Prostate gland (tissue), 2 donors: ENCODE data around the gene LIN37.

ENCODE experiments used
- CTCF ChIP-seq, 4 experiments: fragments of 200-600 bp in 2 of 4; fragments of 450-650 bp in 2 of 4; sonication (generic) in 2 of 4; IDR thresholded peaks; 1 replicate in 3 of 4; 2 replicates in 1 of 4; pipeline ENCODE4 v1.5.1; 2016 to 2019; ENCODE audit warnings: antibody characterized with exemption in 4 of 4, mild to moderate bottlenecking in 2 of 4, moderate library complexity in 2 of 4
- POLR2A ChIP-seq: fragments of 450-650 bp; IDR thresholded peaks from one replicate; pipeline ENCODE4 v1.6.1; 2016; ENCODE audit warnings: antibody characterized with exemption, mild to moderate bottlenecking
- POLR2AphosphoS5 ChIP-seq: sonication (generic); formaldehyde crosslinking; IDR thresholded peaks from one replicate; pipeline ENCODE4 v1.6.1; 2017; ENCODE audit warnings: antibody characterized with exemption

- TF ChIP-seq CTCF (IDR thresholded peaks at IDR 0.05) (no peak), POLR2A (no peak), POLR2AphosphoS5 (no peak)
Observed at GRCh38 chr19:35756377-35757230, 8.2 kb downstream of the LIN37 start, which contains the start of gene HSPB6.
